HUES48 (cell line): ENCODE data around the gene RBM14.
A peak's percentile ranks its signal among the peaks of the same experiment; 100 is the strongest.

Experiments
- H3K27ac ChIP-seq: one replicate; pipeline ENCODE4 v1.7.0; 2013; ENCODE audit warnings: low read depth, low read length, inconsistent platforms
- H3K27me3 ChIP-seq: 2 replicates; pipeline ENCODE4 v1.6.1; 2013; ENCODE audit warnings: mild to moderate bottlenecking, low read length; ENCODE audit not compliant: control insufficient read depth, insufficient read depth
- H3K36me3 ChIP-seq: 2 replicates; pipeline ENCODE4 v1.6.1; 2013; ENCODE audit warnings: low read length; ENCODE audit not compliant: control insufficient read depth, insufficient read depth
- H3K4me1 ChIP-seq: 2 replicates; pipeline ENCODE4 v1.6.1; 2013; ENCODE audit warnings: mild to moderate bottlenecking, low read length; ENCODE audit not compliant: control insufficient read depth, insufficient read depth
- H3K4me3 ChIP-seq: 2 replicates; pipeline ENCODE4 v1.5.1; 2013; ENCODE audit warnings: mild to moderate bottlenecking, low read depth, low read length
- H3K9ac ChIP-seq: 2 replicates; pipeline ENCODE4 v1.6.1; 2013; ENCODE audit warnings: mild to moderate bottlenecking, low read depth, low read length, moderate library complexity
- H3K9me3 ChIP-seq: 2 replicates; pipeline ENCODE4 v1.6.1; 2013; ENCODE audit warnings: low read length; ENCODE audit not compliant: control insufficient read depth, insufficient read depth

RBM14 gene

GRCh38 chr11:66652651-66653050 lies 36.2 kb downstream of the RBM14 start:
- H3K9me3 ChIP-seq = no peaks in the 10 kb centered on the region
- H3K27me3 ChIP-seq = no peaks in the 10 kb centered on the region
- no peak overlapping the region for H3K9ac ChIP-seq
- H3K4me3 ChIP-seq = no peak overlapping the region
- peaks cover 70% of the 10 kb centered on the region for H3K36me3 ChIP-seq
- H3K27ac ChIP-seq = no peak overlapping the region
- H3K4me1 ChIP-seq = no peaks in the 10 kb centered on the region

- Histone ChIP-seq H3K27me3 (no peaks in the 10 kb centered on the region), H3K9me3 (no peaks in the 10 kb centered on the region), H3K9ac (no peak overlapping the region), H3K27ac (no peak overlapping the region), H3K4me1 (no peaks in the 10 kb centered on the region), H3K4me3 (no peak overlapping the region), H3K36me3 (peaks cover 70% of the 10 kb centered on the region)
These were observed 36.7 kb downstream of the RBM14 start for GRCh38 chr11:66653123-66653522.

DNA sequence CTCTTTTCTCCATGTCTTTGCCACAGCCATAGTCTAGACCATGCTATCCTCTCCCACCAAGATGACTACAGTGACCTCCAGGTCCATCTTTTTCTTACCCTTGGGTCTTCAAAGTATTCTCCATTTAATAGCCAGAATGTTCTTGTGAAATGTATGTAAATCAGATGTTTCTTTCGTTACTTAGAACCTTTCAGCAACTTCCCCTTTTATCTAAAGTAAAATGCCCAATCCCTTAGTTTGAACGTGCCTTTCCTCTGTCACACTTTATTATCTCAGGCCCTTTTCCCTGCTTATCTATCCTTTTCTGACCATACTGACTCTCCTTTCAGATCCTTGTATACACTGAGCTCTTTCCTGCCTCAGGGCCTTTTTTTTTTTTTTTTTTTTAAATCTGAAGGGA lies 43.3 kb downstream of the RBM14 start:
- Histone ChIP-seq H3K4me3 (no peak overlapping the region), H3K36me3 (peaks cover 56% of the 10 kb centered on the region)

DNA sequence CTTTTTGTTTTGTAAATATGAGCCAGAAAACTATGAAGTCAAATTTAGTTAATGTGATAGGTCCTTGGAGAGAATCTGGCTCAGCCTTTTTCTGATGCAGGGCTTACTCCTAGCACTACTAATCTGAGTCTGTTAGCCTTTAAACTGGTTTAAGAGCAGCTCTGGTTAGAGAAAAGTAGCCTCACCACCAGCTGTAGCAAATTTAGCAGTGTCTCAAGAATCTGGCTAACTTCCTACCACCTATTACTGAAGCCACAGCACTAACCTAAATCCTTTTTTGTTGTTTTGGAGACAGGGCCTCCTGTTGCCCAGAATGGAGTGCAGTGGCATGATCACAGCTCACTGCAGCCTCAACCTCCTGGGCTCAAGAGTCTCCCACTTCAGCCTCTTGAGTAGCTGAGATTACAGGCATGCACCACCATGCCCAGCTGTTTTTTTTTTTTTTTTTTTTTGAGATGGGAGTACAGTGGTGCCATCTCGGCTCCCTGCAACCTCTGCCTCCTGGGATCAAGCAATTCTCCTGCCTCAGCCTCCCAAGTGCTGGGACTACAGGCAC lies 47.4 kb downstream of the RBM14 start:
- Histone ChIP-seq H3K4me1 (no peaks in the 10 kb centered on the region), H3K9ac (no peak overlapping the region), H3K4me3 (no peak overlapping the region), H3K9me3 (no peaks in the 10 kb centered on the region), H3K27me3 (no peaks in the 10 kb centered on the region), H3K27ac (no peak overlapping the region), H3K36me3 (peaks cover 72% of the 10 kb centered on the region)

More for the DNA sequence above, 43.3 kb downstream of the RBM14 start:
- no peak overlapping the region for H3K27ac ChIP-seq
- no peak overlapping the region for H3K9ac ChIP-seq
- no peaks in the 10 kb centered on the region for H3K4me1 ChIP-seq
- no peaks in the 10 kb centered on the region for H3K27me3 ChIP-seq
- no peaks in the 10 kb centered on the region for H3K9me3 ChIP-seq

DNA sequence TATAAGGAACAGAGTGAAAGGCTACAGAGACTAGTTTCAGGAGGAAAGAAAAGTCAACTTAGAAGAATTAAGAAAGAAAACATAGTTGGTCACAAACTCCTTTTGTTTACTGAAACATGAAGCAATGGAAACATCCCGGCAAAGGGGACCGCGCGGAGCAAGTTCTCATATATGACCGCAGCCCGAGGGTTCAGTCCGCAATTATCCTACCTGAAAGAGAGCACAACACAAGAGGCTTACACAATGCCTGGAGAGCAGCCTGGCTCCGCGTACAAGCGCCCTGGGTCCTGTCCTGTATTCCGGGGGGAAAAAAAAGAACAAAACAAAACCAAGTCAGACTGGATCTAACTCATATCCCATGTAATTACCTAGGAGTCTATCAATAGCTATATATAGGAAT lies 48.9 kb downstream of the RBM14 start:
- Histone ChIP-seq H3K27ac (no peak overlapping the region), H3K36me3 (peaks cover 67% of the 10 kb centered on the region)

DNA sequence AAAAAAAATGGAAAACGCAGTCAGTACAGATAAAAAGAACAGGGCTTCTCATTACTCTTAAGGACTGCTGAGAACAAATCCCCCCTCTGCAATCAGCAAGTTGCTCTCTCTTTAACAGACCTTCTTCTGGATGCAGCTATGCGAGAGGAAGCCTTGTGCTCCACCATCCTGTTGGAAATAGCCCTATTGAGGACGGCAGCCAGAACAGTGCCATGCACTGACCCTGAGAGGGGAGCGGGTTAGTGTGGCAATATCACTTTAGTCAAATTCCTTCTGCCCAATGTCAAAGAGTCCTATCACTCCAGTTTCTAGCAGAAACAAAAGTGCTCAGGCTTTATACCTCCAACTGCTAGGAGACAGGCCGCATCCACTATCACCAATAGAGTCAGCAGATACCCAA lies 54.4 kb downstream of the RBM14 start:
- Histone ChIP-seq H3K27ac (no peak overlapping the region), H3K9ac (no peak overlapping the region), H3K4me1 (peaks cover 7% of the 10 kb centered on the region; the same call in 1 of the 2 replicates), H3K36me3 (peaks cover 57% of the 10 kb centered on the region), H3K9me3 (no peaks in the 10 kb centered on the region), H3K4me3 (no peak overlapping the region), H3K27me3 (no peaks in the 10 kb centered on the region)

More for the DNA sequence above, 48.9 kb downstream of the RBM14 start:
- Histone ChIP-seq H3K4me3 (no peak overlapping the region), H3K9me3 (no peaks in the 10 kb centered on the region), H3K9ac (no peak overlapping the region), H3K27me3 (no peaks in the 10 kb centered on the region), H3K4me1 (no peaks in the 10 kb centered on the region)

- Histone ChIP-seq H3K27ac (no peak overlapping the region), H3K4me1 (peaks cover 25% of the 10 kb centered on the region), H3K36me3 (peaks cover 32% of the 10 kb centered on the region), H3K9me3 (no peaks in the 10 kb centered on the region), H3K9ac (no peak overlapping the region), H3K4me3 (peak overlapping the region; percentile 97; the same call in 1 of the 2 replicates), H3K27me3 (no peaks in the 10 kb centered on the region)
These were observed 58.7 kb downstream of the RBM14 start for GRCh38 chr11:66674964-66675602.

DNA sequence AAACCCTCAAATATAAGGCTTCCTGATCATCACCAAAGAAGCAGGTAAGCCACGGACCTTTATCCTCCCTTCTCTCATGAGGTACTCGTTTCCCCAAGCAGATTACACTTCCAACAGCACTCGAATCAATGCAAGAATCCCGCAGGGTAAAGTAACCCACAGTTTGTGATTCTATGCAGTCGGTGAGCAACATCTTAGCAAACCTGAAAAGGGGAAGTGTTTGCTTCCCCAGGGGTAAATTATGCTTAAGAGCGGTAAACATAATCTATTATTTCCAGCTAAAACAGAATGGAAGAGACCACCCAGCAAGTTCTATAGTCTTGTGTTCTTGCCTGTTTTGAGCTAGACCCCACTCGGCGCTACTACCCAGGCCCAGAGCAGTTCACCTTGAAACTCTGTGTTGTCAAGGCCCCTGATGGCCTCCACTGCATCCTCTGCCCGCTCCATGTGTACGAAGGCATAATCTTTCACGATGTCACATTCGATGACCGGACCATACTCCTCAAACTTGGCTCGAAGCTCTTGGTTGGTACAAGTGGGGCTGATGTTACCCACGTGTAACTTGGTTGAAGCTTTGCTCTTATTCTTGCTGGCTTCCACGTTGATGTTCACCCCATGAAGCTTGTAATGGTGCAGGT lies 60.0 kb downstream of the RBM14 start:
- peaks cover 20% of the 10 kb centered on the region for H3K36me3 ChIP-seq

More for the DNA sequence above, 60.0 kb downstream of the RBM14 start:
- H3K9ac ChIP-seq = no peak overlapping the region
- no peak overlapping the region for H3K27ac ChIP-seq
- H3K4me1 ChIP-seq = peaks cover 25% of the 10 kb centered on the region
- no peaks in the 10 kb centered on the region for H3K27me3 ChIP-seq
- peak overlapping the region; percentile 97 for H3K4me3 ChIP-seq
- H3K9me3 ChIP-seq = no peaks in the 10 kb centered on the region
